ENCODE results near the gene UMOD. TPM values are rescaled to one million over a fixed set of nuclear protein-coding genes. Genes with fewer than 3 reads are reported as not detected.

The UMOD gene
- total and polyA plus RNA-seq, 2 donors (not counting 3 experiments of a cell fraction or from before 2014, with no cell fraction given): not detected

GRCh38 chr16:20383106-20384029 is 30.9 kb upstream of the UMOD start:
- TF ChIP-seq POLR2AphosphoS5 (IDR thresholded peaks at IDR 0.05; ENCODE audit: insufficient read depth, low read depth, low read length) (no peak), CTCF (IDR thresholded peaks at IDR 0.05; ENCODE audit: extremely low read depth in 1 of 2, insufficient read depth in 1 of 2, low read depth in 1 of 2, low read length in 2 of 2) (peak; percentile 60 to 78)
- Histone ChIP-seq H3K27me3 (ENCODE audit: control insufficient read depth in 2 of 2, insufficient read depth in 2 of 2, low read length in 2 of 2) (no peaks in the 10 kb centered on the region), H3K27ac (ENCODE audit: insufficient read depth, low read depth, low read length) (no peak overlapping the region), H4K20me1 (replicated peaks; ENCODE audit: control insufficient read depth, extremely low read depth, insufficient read depth, low read length) (no peaks in the 10 kb centered on the region), H3K9me1 (replicated peaks; ENCODE audit: control insufficient read depth, extremely low read depth, insufficient read depth, low read length) (no peaks in the 10 kb centered on the region), H3K36me3 (ENCODE audit: control insufficient read depth in 2 of 2, extremely low read depth in 1 of 2, insufficient read depth in 2 of 2, low read length in 2 of 2) (no peaks in the 10 kb centered on the region), H3K79me2 (ENCODE audit: control insufficient read depth, insufficient read depth, low read length) (no peaks in the 10 kb centered on the region), H3K9me3 (replicated peaks; ENCODE audit: control insufficient read depth, insufficient read depth, low read length) (no peaks in the 10 kb centered on the region), H3K4me3 (replicated peaks in 1 of 3; ENCODE audit: insufficient read depth in 1 of 3, low read depth in 1 of 3, low read length in 3 of 3) (no peak overlapping the region), H3K4me1 (ENCODE audit: control insufficient read depth, extremely low read depth, insufficient read depth, low read length) (no peaks in the 10 kb centered on the region), H3K4me2 (ENCODE audit: insufficient read depth, low read length) (no peak overlapping the region), H2AFZ (ENCODE audit: low read depth, low read length) (no peak overlapping the region), H3K9ac (replicated peaks; ENCODE audit: extremely low read depth, insufficient read depth, low read length) (no peak overlapping the region)
- CTCF ChIA-PET: interaction anchor here (1.2 to 7.4 kb wide), 6 partner anchors 10 to 800 kb away, joined by 4 to 438 read pairs (median 14); no protein-coding TSS in a partner anchor
- BruUV-seq (replicated peaks): no TSS peak
- DNase-seq (ENCODE audit: low read depth, low spot score) (peak; percentile 73), FAIRE-seq (peak; percentile 86)
- POLR2A ChIA-PET: no interaction called here
- intact Hi-C loops (cut with micrococcal nuclease) (no loop called here), dilution Hi-C loops (cut with MboI; ENCODE audit: extremely low pct_ligation_motif_present, low sequenced_read_pairs) (no loop called here)
